H9 (cell line): ENCODE data around the gene MEG3. TPM values are rescaled to one million over a fixed set of nuclear protein-coding genes. Genes with fewer than 3 reads are reported as not detected.

Source experiments
- DNase-seq: peaks from one replicate; pipeline ENCODE4 v3.0.0-alpha.2; 2017
- H2AFZ ChIP-seq: one replicate; pipeline ENCODE4 v1.6.1; 2013; ENCODE audit warnings: mild to moderate bottlenecking, low read length, control low read depth, moderate library complexity
- H2AK5ac ChIP-seq: 2 replicates; pipeline ENCODE4 v1.6.1; 2013; ENCODE audit warnings: low read length, control low read depth, mixed read lengths; ENCODE audit not compliant: insufficient read length
- H2BK120ac ChIP-seq: one replicate; pipeline ENCODE4 v1.6.1; 2013; ENCODE audit warnings: low read depth, mild to moderate bottlenecking, low read length, control low read depth, inconsistent platforms; ENCODE audit not compliant: poor library complexity, severe bottlenecking
- H2BK12ac ChIP-seq: 2 replicates; pipeline ENCODE4 v1.6.1; 2013; ENCODE audit warnings: low read length, control low read depth, mixed read lengths, low read depth; ENCODE audit not compliant: insufficient read length
- H2BK15ac ChIP-seq: 2 replicates; pipeline ENCODE4 v1.6.1; 2013; ENCODE audit warnings: low read depth, low read length, control low read depth
- H2BK20ac ChIP-seq: one replicate; pipeline ENCODE4 v1.6.1; 2013; ENCODE audit warnings: low read depth, mild to moderate bottlenecking, low read length, control low read depth, inconsistent platforms; ENCODE audit not compliant: poor library complexity, severe bottlenecking
- H2BK5ac ChIP-seq: 2 replicates; pipeline ENCODE4 v1.6.1; 2013; ENCODE audit warnings: low read length, control low read depth, mixed read lengths; ENCODE audit not compliant: insufficient read length
- H3K14ac ChIP-seq: 2 replicates; pipeline ENCODE4 v1.6.1; 2013; ENCODE audit warnings: low read length, control low read depth; ENCODE audit not compliant: insufficient read depth
- H3K18ac ChIP-seq: 2 replicates; pipeline ENCODE4 v1.6.1; 2013; ENCODE audit warnings: low read depth, mild to moderate bottlenecking, mixed read lengths, low read length, control low read depth; ENCODE audit not compliant: insufficient read length
- H3K23ac ChIP-seq: 2 replicates; pipeline ENCODE4 v1.6.1; 2013; ENCODE audit warnings: low read length, control low read depth, mixed read lengths, low read depth; ENCODE audit not compliant: insufficient read length
- H3K23me2 ChIP-seq: 2 replicates; pipeline ENCODE4 v1.6.1; 2013; ENCODE audit warnings: low read depth, mild to moderate bottlenecking, mixed read lengths, low read length, control low read depth; ENCODE audit not compliant: insufficient read length, poor library complexity, severe bottlenecking
- H3K27ac ChIP-seq: 2 replicates; pipeline ENCODE4 v1.5.1; 2013; ENCODE audit warnings: low read length, control low read depth, mixed read lengths, low read depth; ENCODE audit not compliant: insufficient read length
- H3K27me3 ChIP-seq: 2 replicates; pipeline ENCODE4 v1.6.1; 2013; ENCODE audit warnings: low read length, control low read depth, inconsistent platforms; ENCODE audit not compliant: insufficient read depth
- H3K4ac ChIP-seq: 2 replicates; pipeline ENCODE4 v1.6.1; 2013; ENCODE audit warnings: low read depth, mild to moderate bottlenecking, control low read depth, inconsistent platforms, low read length, moderate library complexity
- H3K4me1 ChIP-seq: 2 replicates; pipeline ENCODE4 v1.6.1; 2013; ENCODE audit warnings: low read length, control low read depth, inconsistent platforms; ENCODE audit not compliant: insufficient read depth
- H3K4me2 ChIP-seq: 2 replicates; pipeline ENCODE4 v1.6.1; 2013; ENCODE audit warnings: low read length, control low read depth, mixed read lengths; ENCODE audit not compliant: insufficient read length, insufficient read depth
- H3K56ac ChIP-seq: 2 replicates; pipeline ENCODE4 v1.6.1; 2013; ENCODE audit warnings: low read depth, mild to moderate bottlenecking, mixed read lengths, low read length, control low read depth; ENCODE audit not compliant: insufficient read length
- H3K79me1 ChIP-seq: 2 replicates; pipeline ENCODE4 v1.6.1; 2013; ENCODE audit warnings: low read depth, mild to moderate bottlenecking, moderate library complexity, low read length, control low read depth, inconsistent platforms; ENCODE audit not compliant: insufficient read depth, poor library complexity, severe bottlenecking
- H3K79me2 ChIP-seq: 2 replicates; pipeline ENCODE4 v1.6.1; 2013; ENCODE audit warnings: low read length, control low read depth, inconsistent platforms; ENCODE audit not compliant: insufficient read depth
- H3K9ac ChIP-seq: 2 replicates; pipeline ENCODE4 v1.6.1; 2013; ENCODE audit warnings: low read length, control low read depth, mixed read lengths; ENCODE audit not compliant: insufficient read length; ENCODE audit errors: extremely low read depth
- H3K9me3 ChIP-seq: one replicate; pipeline ENCODE4 v1.6.1; 2013; ENCODE audit warnings: low read depth, low read length, inconsistent platforms; ENCODE audit not compliant: control insufficient read depth
- H3T11ph ChIP-seq: one replicate; pipeline ENCODE4 v1.6.1; 2013; ENCODE audit warnings: mild to moderate bottlenecking, low read length, control low read depth, inconsistent platforms
- H4K20me1 ChIP-seq: one replicate; pipeline ENCODE4 v1.6.1; 2013; ENCODE audit not compliant: control insufficient read depth, insufficient read length, insufficient read depth
- H4K5ac ChIP-seq: 2 replicates; pipeline ENCODE4 v1.6.1; 2013; ENCODE audit warnings: low read depth, mild to moderate bottlenecking, mixed read lengths, low read length, control low read depth; ENCODE audit not compliant: insufficient read length
- H4K8ac ChIP-seq: replicated peaks from 2 replicates; pipeline ENCODE4 v1.6.1; 2013; ENCODE audit warnings: low read length, control low read depth, mixed read lengths, low read depth; ENCODE audit not compliant: insufficient read length
- H4K91ac ChIP-seq: 2 replicates; pipeline ENCODE4 v1.6.1; 2013; ENCODE audit warnings: low read depth, mild to moderate bottlenecking, moderate library complexity, mixed read lengths, low read length, control low read depth; ENCODE audit not compliant: insufficient read length
- H3K27ac Mint-ChIP-seq, 3 experiments: 2 replicates in 2 of 3; 3 replicates in 1 of 3; pipeline ENCODE4 v1.8.0; 2020 to 2021; ENCODE audit warnings: mixed read lengths in 3 of 3, mild to moderate bottlenecking in 1 of 3, moderate library complexity in 1 of 3
- H3K27me3 Mint-ChIP-seq: 2 replicates; pipeline ENCODE4 v1.8.0; 2021; ENCODE audit warnings: low read depth, mild to moderate bottlenecking, moderate library complexity, mixed read lengths
- H3K36me3 Mint-ChIP-seq, 3 experiments: 2 replicates in 2 of 3; 3 replicates in 1 of 3; pipeline ENCODE4 v1.8.0; 2020 to 2021; ENCODE audit warnings: low read depth in 3 of 3, mixed read lengths in 3 of 3; ENCODE audit not compliant: insufficient read depth in 1 of 3
- H3K4me1 Mint-ChIP-seq, 2 experiments: 2 replicates each; pipeline ENCODE4 v1.8.0; 2020; ENCODE audit warnings: mixed read lengths in 2 of 2
- H3K4me3 Mint-ChIP-seq, 2 experiments: 2 replicates in 1 of 2; 3 replicates in 1 of 2; pipeline ENCODE4 v1.8.0; 2020 to 2021; ENCODE audit warnings: mild to moderate bottlenecking in 2 of 2, mixed read lengths in 2 of 2, moderate library complexity in 1 of 2
- H3K9me3 Mint-ChIP-seq, 2 experiments: 2 replicates in 1 of 2; 3 replicates in 1 of 2; pipeline ENCODE4 v1.8.0; 2020; ENCODE audit warnings: mild to moderate bottlenecking in 2 of 2, mixed read lengths in 2 of 2, moderate library complexity in 1 of 2
- WGBS: extraction: QIAGEN DNeasy Blood & Tissue Kit; methylation state at CpG from one replicate; pipeline ENCODE4 v1.1.7; 2013; ENCODE audit warnings: missing lambda C conversion rate, low lambda C conversion rate, mixed read lengths; ENCODE audit not compliant: insufficient read length; ENCODE audit errors: extremely low coverage; 5-methylcytosine and 5-hydroxymethylcytosine counted together
- total RNA-seq: library from RNA; stranded (reverse); gene quantifications from 2 replicates; pipeline ENCODE4 v1.2.1, GENCODE V29; 2021
- TF ChIP-seq, protein P1 (sequence below): fragments of 200-600 bp; sonication (generic); conservative IDR thresholded peaks from 3 replicates; pipeline ENCODE4 v1.8.0; 2021; ENCODE audit warnings: antibody characterized with exemption, mild to moderate bottlenecking

Gene MEG3
- total RNA-seq, 1 experiment from 2014 or later = 0.52 TPM

DNA sequence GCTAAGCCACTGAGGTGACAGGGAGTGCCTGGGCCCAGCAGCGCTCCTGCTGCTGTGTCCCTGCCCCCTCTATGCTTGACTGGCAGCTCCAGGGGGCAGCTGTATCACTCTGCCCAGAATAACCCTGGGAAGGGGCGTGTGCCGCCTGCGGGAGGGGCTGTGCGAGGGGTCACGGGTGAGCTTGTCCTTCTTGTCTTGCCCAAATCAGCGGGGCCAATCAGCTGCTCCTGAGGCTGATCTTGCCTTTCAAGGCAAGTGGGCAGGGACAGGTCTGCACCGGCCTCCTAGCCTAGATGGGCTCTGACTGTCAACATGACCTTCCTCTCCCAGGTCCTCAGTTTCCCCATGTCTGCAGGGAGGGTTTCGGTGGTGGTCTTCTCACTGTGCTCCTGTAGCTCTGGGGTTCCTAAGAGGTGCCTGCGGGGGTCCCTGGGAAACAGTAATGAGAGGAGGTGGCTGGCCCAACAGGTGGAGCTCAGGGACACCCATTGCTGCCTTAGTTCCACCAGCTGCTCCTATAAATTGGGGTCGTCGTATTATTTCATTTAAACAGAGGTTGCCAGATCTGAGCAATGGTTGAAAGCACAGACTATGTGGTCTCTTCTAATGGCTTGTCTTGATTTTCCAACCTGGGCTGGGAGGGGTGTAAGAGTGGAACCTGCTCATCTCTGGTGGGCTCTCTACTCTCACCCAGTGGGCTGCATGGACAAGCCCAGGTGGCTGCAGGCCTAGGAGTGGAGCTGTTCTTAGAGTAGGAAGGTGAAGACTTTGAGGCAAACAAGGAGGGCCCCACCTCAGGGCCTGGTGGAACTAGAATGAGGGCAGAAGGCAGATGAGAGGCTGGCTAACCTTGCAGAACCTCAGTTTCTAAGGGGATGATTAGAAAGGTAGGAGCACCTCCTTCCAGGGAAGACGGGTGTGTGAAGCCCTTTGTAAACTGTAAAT, 65.9 kb downstream of the MEG3 start:
- no peak overlapping the region for H3K14ac ChIP-seq
- peak; percentile 20 for DNase-seq
- Mint-ChIP-seq H3K27me3 (no peaks in the 10 kb centered on the region; the same call in 1 of the 2 replicates), H3K4me3 (no peak overlapping the region), H3K4me1 (peaks cover 8 to 19% of the 10 kb centered on the region in 2 experiments), H3K36me3 (no peaks in the 10 kb centered on the region; a peak in 2 of 7 replicates), H3K9me3 (no peaks in the 10 kb centered on the region), H3K27ac (no peak overlapping the region)
- no peaks in the 10 kb centered on the region for H3K9me3 ChIP-seq
- no peak overlapping the region for H4K5ac ChIP-seq
- H2BK20ac ChIP-seq = no peak overlapping the region
- no peaks in the 10 kb centered on the region for H4K20me1 ChIP-seq
- H2AFZ ChIP-seq = no peak overlapping the region
- no peak overlapping the region for H3K23ac ChIP-seq
- H2BK12ac ChIP-seq = no peak overlapping the region
- H3K79me1 ChIP-seq = no peaks in the 10 kb centered on the region
- no peaks in the 10 kb centered on the region for H3K27me3 ChIP-seq
- H3K18ac ChIP-seq = no peak overlapping the region
- H3K56ac ChIP-seq = no peak overlapping the region
- H2BK15ac ChIP-seq = no peak overlapping the region
- no peak overlapping the region for H3K4ac ChIP-seq
- no peaks in the 10 kb centered on the region for H3K23me2 ChIP-seq
- no peak overlapping the region for H2AK5ac ChIP-seq
- no peak overlapping the region for H3T11ph ChIP-seq
- no peak overlapping the region for H3K9ac ChIP-seq
- H3K4me2 ChIP-seq = no peak overlapping the region
- H2BK5ac ChIP-seq = no peak overlapping the region
- H3K4me1 ChIP-seq = peaks cover 4% of the 10 kb centered on the region; the same call in 1 of the 2 replicates
- WGBS = no CpG with 5 or more reads among the region's 13 CpGs
- H4K8ac ChIP-seq = no peak overlapping the region
- H2BK120ac ChIP-seq = no peak overlapping the region
- H3K79me2 ChIP-seq = no peaks in the 10 kb centered on the region
- no peak overlapping the region for H4K91ac ChIP-seq
- no peak overlapping the region for H3K27ac ChIP-seq
- TF ChIP-seq, protein P1, sequence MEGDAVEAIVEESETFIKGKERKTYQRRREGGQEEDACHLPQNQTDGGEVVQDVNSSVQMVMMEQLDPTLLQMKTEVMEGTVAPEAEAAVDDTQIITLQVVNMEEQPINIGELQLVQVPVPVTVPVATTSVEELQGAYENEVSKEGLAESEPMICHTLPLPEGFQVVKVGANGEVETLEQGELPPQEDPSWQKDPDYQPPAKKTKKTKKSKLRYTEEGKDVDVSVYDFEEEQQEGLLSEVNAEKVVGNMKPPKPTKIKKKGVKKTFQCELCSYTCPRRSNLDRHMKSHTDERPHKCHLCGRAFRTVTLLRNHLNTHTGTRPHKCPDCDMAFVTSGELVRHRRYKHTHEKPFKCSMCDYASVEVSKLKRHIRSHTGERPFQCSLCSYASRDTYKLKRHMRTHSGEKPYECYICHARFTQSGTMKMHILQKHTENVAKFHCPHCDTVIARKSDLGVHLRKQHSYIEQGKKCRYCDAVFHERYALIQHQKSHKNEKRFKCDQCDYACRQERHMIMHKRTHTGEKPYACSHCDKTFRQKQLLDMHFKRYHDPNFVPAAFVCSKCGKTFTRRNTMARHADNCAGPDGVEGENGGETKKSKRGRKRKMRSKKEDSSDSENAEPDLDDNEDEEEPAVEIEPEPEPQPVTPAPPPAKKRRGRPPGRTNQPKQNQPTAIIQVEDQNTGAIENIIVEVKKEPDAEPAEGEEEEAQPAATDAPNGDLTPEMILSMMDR = no peak
